Neuronal stem cell (in vitro differentiated cells): ENCODE measurements around the gene ARID4B.

ENCODE experiments used
- DNase-seq: peaks from one replicate; pipeline ENCODE4 v3.0.0-alpha.2; 2013; ENCODE audit warnings: low spot score
- H2AFZ ChIP-seq: one replicate; pipeline ENCODE4 v1.6.1; 2013; ENCODE audit warnings: mild to moderate bottlenecking, low read length, inconsistent platforms
- H2AK5ac ChIP-seq: 2 replicates; pipeline ENCODE4 v1.6.1; 2013; ENCODE audit warnings: low read depth, mild to moderate bottlenecking, inconsistent platforms, low read length, moderate library complexity, mixed read lengths
- H2BK120ac ChIP-seq: 2 replicates; pipeline ENCODE4 v1.6.1; 2013; ENCODE audit warnings: low read depth, mild to moderate bottlenecking, inconsistent platforms, low read length, moderate library complexity, mixed read lengths
- H2BK12ac ChIP-seq: one replicate; pipeline ENCODE4 v1.6.1; 2013; ENCODE audit warnings: low read length, inconsistent platforms
- H2BK15ac ChIP-seq: 2 replicates; pipeline ENCODE4 v1.6.1; 2013; ENCODE audit warnings: mild to moderate bottlenecking, low read length, inconsistent platforms, mixed read lengths
- H2BK5ac ChIP-seq: one replicate; pipeline ENCODE4 v1.6.1; 2013; ENCODE audit warnings: inconsistent platforms, mild to moderate bottlenecking, low read length, moderate library complexity
- H3K14ac ChIP-seq: one replicate; pipeline ENCODE4 v1.6.1; 2013; ENCODE audit warnings: low read length, inconsistent platforms
- H3K18ac ChIP-seq: 2 replicates; pipeline ENCODE4 v1.6.1; 2013; ENCODE audit warnings: low read length, inconsistent platforms
- H3K23ac ChIP-seq: 2 replicates; pipeline ENCODE4 v1.6.1; 2013; ENCODE audit warnings: low read depth, mild to moderate bottlenecking, mixed read lengths, low read length, inconsistent platforms; ENCODE audit not compliant: poor library complexity
- H3K27ac ChIP-seq: replicated peaks from 3 replicates; pipeline ENCODE4 v1.5.1; 2013; ENCODE audit warnings: low read length, inconsistent platforms
- H3K27me3 ChIP-seq, 3 experiments: 2 replicates each; pipeline ENCODE4 v1.6.1; 2013; ENCODE audit warnings: low read length in 3 of 3, mild to moderate bottlenecking in 2 of 3, inconsistent platforms in 1 of 3, low read depth in 1 of 3, mixed read lengths in 1 of 3, moderate library complexity in 1 of 3; ENCODE audit not compliant: control insufficient read depth in 3 of 3, insufficient read depth in 3 of 3
- H3K36me3 ChIP-seq, 2 donors: replicated peaks in 1 of 2; 2 replicates each; pipeline ENCODE4 v1.6.1; 2013; ENCODE audit warnings: low read length in 2 of 2; ENCODE audit not compliant: control insufficient read depth in 2 of 2, insufficient read depth in 2 of 2
- H3K4ac ChIP-seq: 2 replicates; pipeline ENCODE4 v1.6.1; 2013; ENCODE audit warnings: inconsistent platforms, mild to moderate bottlenecking, low read length, moderate library complexity
- H3K4me1 ChIP-seq, 2 donors: 1 replicate in 1 of 2; 2 replicates in 1 of 2; pipeline ENCODE4 v1.6.1; 2013; ENCODE audit warnings: low read length in 2 of 2, low read depth in 1 of 2; ENCODE audit not compliant: control insufficient read depth in 2 of 2, insufficient read depth in 1 of 2
- H3K4me2 ChIP-seq: one replicate; pipeline ENCODE4 v1.6.1; 2013; ENCODE audit warnings: mild to moderate bottlenecking, low read length, inconsistent platforms; ENCODE audit not compliant: insufficient read depth, poor library complexity, severe bottlenecking
- H3K4me3 ChIP-seq, 2 donors: 2 replicates each; pipeline ENCODE4 v1.5.1; 2013; ENCODE audit warnings: low read length in 2 of 2, mild to moderate bottlenecking in 2 of 2, inconsistent platforms in 1 of 2, moderate library complexity in 1 of 2
- H3K79me1 ChIP-seq: one replicate; pipeline ENCODE4 v1.6.1; 2013; ENCODE audit warnings: low read depth, mild to moderate bottlenecking, inconsistent platforms, low read length, moderate library complexity
- H3K9ac ChIP-seq: one replicate; pipeline ENCODE4 v1.6.1; 2013; ENCODE audit warnings: mild to moderate bottlenecking, low read depth, low read length, inconsistent platforms; ENCODE audit not compliant: poor library complexity
- H3K9me3 ChIP-seq, 2 donors: replicated peaks in 1 of 2; 2 replicates each; pipeline versions ENCODE3 to v1.6.1; 2013; ENCODE audit warnings: low read length in 2 of 2, mild to moderate bottlenecking in 2 of 2, inconsistent platforms in 1 of 2, low read depth in 1 of 2, mixed read lengths in 1 of 2, moderate library complexity in 1 of 2; ENCODE audit not compliant: control insufficient read depth in 2 of 2, insufficient read depth in 1 of 2
- H4K8ac ChIP-seq: one replicate; pipeline ENCODE4 v1.6.1; 2013; ENCODE audit warnings: low read depth, mild to moderate bottlenecking, inconsistent platforms, low read length, moderate library complexity
- H4K91ac ChIP-seq: one replicate; pipeline ENCODE4 v1.6.1; 2013; ENCODE audit warnings: low read length, low read depth, mild to moderate bottlenecking, inconsistent platforms; ENCODE audit not compliant: poor library complexity
- WGBS, 2 donors: extraction: QIAGEN DNeasy Blood & Tissue Kit; methylation state at CpG; one replicate each; pipeline ENCODE4 v1.1.7; 2013; ENCODE audit warnings: missing lambda C conversion rate in 2 of 2, mixed read lengths in 1 of 2; ENCODE audit not compliant: insufficient read length in 2 of 2, insufficient replicate concordance in 1 of 2; ENCODE audit errors: extremely low coverage in 2 of 2; 5-methylcytosine and 5-hydroxymethylcytosine counted together

The ARID4B gene

GRCh38 chr1:235329139-235329902, 1.3 kb upstream of the ARID4B start:
- H3K79me1 ChIP-seq, result peaks cover 7% of the 10 kb centered on the region
- peaks cover 1 to 21% of the 10 kb centered on the region in 2 donors for H3K4me1 ChIP-seq
- H2BK5ac ChIP-seq, result no peak overlapping the region
- no peak overlapping the region for H3K4ac ChIP-seq
- no peak overlapping the region for H4K8ac ChIP-seq
- no peak overlapping the region for H2BK12ac ChIP-seq
- peak overlapping the region; percentile 92 for H3K27ac ChIP-seq
- H2AK5ac ChIP-seq, result no peak overlapping the region
- H3K36me3 ChIP-seq, result peaks cover 0 to 44% of the 10 kb centered on the region in 2 donors
- H2BK15ac ChIP-seq, result no peak overlapping the region
- H3K23ac ChIP-seq, result peak overlapping the region; percentile 15
- WGBS, 2 donors, result no CpG with 5 or more reads among the region's 24 CpGs
- no peak overlapping the region for H4K91ac ChIP-seq
- H3K14ac ChIP-seq, result no peak overlapping the region
- no peak overlapping the region for H2BK120ac ChIP-seq
- H3K18ac ChIP-seq, result peak overlapping the region; percentile 86
- peak overlapping the region; percentile 88 for H3K9ac ChIP-seq
- H3K27me3 ChIP-seq, result no peaks in the 10 kb centered on the region
- peak overlapping the region; percentile 92 for H2AFZ ChIP-seq
- H3K9me3 ChIP-seq, result no peaks in the 10 kb centered on the region
- H3K4me2 ChIP-seq, result peak overlapping the region; percentile 71
- no peak for DNase-seq
- peak overlapping the region; percentile 80 to 84 for H3K4me3 ChIP-seq

DNA sequence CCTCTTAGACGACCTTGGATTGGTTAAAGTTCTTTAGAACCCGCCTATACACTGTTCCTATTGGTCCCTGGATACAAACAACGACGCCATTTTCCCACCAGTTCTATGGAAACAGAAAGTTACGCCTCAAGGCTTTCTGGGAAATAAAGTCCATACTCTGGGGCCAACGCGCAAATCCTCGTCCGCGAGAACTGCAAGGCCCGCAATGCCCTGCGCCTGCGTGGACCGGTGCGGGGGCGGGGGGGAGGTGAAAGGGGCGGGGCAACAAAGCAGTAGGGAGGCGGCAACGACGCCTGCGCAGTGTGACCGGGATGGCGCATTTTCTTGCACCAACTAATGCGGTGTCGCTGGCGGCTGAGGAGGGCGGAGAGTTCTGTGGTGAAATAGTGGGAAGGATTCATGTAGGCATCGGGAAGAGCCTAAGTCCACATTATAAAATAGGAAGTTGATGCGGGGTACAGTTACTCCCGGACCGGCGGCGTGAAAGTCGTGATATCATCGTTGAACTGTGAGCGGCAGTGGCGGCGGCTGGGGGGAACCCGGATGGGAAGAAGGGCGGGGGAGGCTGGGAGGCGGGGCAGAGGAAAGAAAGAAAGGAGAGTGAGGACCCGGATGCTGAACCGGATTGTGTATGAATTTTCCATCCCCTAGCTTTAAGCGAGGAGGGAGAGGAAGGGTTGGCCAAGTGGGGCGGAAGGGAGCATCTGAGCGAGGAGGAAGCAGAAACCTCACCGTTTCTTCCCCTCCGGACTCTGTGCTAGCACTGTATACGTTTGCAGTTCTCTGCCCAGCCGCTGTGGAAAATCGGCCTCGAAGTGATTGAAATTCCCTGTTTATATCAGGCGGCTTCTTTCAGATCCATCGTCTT, 526 bp upstream of the ARID4B start, which contains the start of gene GGPS1:
Gene GGPS1 (plus strand): TSS at position 300 of the 868 bp plus-strand sequence. CDS start 6,695 bp downstream, outside the sequence.
- peaks cover 7% of the 10 kb centered on the region for H3K79me1 ChIP-seq

DNA sequence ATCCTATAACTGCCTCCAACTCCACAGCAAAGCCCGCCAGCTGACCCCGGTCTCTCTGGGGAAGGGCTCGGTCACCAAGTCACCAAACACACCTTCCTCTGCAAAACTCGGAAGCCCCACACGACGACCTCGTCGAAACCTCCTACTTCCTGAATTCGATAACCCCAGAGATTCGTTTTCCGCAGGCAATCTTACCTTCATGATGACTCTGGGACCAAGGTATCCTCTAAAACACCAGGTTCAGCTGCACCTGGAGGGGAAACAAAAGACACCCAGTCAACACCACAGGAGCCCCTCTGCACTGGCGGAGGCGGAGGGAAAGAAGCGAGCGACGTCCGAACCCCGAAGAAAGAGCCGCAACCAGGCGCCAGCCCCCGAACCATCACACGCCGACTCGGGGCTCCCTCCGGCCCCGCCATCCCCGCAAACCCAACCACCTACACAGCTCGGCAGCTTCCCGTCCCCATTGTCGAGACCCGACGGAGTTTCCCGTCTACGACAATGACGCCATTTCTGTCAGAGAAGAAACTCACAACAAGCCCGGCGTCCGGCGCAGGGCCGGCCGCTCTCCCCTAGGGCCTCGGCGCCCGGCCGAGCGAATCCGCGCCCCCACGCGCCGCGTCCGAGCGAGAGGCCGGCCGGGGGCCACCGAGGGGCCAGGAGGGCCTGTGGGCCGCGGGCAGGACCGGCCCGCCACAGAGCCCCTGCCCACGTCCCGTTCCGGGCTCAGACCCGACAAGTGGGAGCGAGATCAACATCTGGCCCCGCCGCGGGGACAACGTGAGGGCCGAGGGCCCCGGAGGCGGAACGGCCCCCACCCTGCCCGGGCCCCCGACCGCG, 1.0 kb downstream of the ARID4B start:
- Histone ChIP-seq H3K9ac (peak overlapping the region; percentile 91), H3K23ac (peak overlapping the region; percentile 68), H2BK15ac (no peak overlapping the region), H3K18ac (peak overlapping the region; percentile 100), H2AFZ (peak overlapping the region; percentile 91), H3K9me3 (no peaks in the 10 kb centered on the region), H4K91ac (no peak overlapping the region), H2BK120ac (peak overlapping the region; percentile 16), H3K4me3 (peak overlapping the region; percentile 82 to 96), H3K27me3 (no peaks in the 10 kb centered on the region), H2BK12ac (peak overlapping the region; percentile 41), H4K8ac (no peak overlapping the region), H3K14ac (peak overlapping the region; percentile 56), H3K79me1 (peaks cover 7% of the 10 kb centered on the region), H3K27ac (peak overlapping the region; percentile 98), H3K4ac (no peak overlapping the region), H3K4me1 (peaks cover 1 to 21% of the 10 kb centered on the region in 2 donors), H3K4me2 (peak overlapping the region; percentile 54), H2BK5ac (peak overlapping the region; percentile 100), H2AK5ac (peak overlapping the region; percentile 95), H3K36me3 (peaks cover 2 to 58% of the 10 kb centered on the region in 2 donors)
- no CpG with 5 or more reads among the region's 78 CpGs for WGBS, 2 donors
- peak; percentile 17 for DNase-seq

More for the DNA sequence above, 526 bp upstream of the ARID4B start, which contains the start of gene GGPS1:
- Histone ChIP-seq H2BK120ac (peak within 1 kb of the TSS; percentile 16), H3K4me2 (peak within 1 kb of the TSS; percentile 71), H3K23ac (peak within 1 kb of the TSS; percentile 99), H3K14ac (peak within 1 kb of the TSS; percentile 56), H3K9ac (peak within 1 kb of the TSS; percentile 93), H3K4me3 (peak within 1 kb of the TSS; percentile 82 to 96), H3K18ac (peak within 1 kb of the TSS; percentile 100), H3K4me1 (peaks cover 1 to 21% of the 10 kb centered on the region in 2 donors), H3K9me3 (no peaks in the 10 kb centered on the region), H3K36me3 (peaks cover 0 to 49% of the 10 kb centered on the region in 2 donors), H2BK5ac (peak within 1 kb of the TSS; percentile 100), H2BK15ac (no peak within 1 kb of the TSS), H2AK5ac (peak within 1 kb of the TSS; percentile 95), H2AFZ (peak within 1 kb of the TSS; percentile 92), H3K27ac (peak within 1 kb of the TSS; percentile 98), H2BK12ac (no peak within 1 kb of the TSS), H4K91ac (no peak within 1 kb of the TSS), H4K8ac (no peak within 1 kb of the TSS), H3K27me3 (no peaks in the 10 kb centered on the region), H3K4ac (peak within 1 kb of the TSS; percentile 89)
- no CpG with 5 or more reads among the region's 54 CpGs for WGBS, 2 donors
- peak; percentile 100 for DNase-seq
